Fibroblast of pulmonary artery (primary cell): ENCODE results near the gene SLCO4A1.
"Not testable (repeated sequence)": the region's sequence is repeated elsewhere in the genome, so short reads cannot be mapped to it uniquely, and the experiment has no call there.

Source experiments
- DNase-seq: peaks from one replicate; pipeline ENCODE4 v3.0.0-alpha.2; 2010; ENCODE audit warnings: low read depth
- H3K4me3 ChIP-seq: replicated peaks from 2 replicates; pipeline ENCODE4 v1.5.1; 2011; ENCODE audit warnings: low read depth, mild to moderate bottlenecking, control low read depth, low read length, moderate library complexity
- CTCF ChIP-seq: IDR thresholded peaks from 2 replicates; pipeline ENCODE4 v1.5.1; 2011; ENCODE audit warnings: mild to moderate bottlenecking, control low read depth, low read length, inconsistent platforms; ENCODE audit errors: missing control alignments

SLCO4A1 gene

DNA sequence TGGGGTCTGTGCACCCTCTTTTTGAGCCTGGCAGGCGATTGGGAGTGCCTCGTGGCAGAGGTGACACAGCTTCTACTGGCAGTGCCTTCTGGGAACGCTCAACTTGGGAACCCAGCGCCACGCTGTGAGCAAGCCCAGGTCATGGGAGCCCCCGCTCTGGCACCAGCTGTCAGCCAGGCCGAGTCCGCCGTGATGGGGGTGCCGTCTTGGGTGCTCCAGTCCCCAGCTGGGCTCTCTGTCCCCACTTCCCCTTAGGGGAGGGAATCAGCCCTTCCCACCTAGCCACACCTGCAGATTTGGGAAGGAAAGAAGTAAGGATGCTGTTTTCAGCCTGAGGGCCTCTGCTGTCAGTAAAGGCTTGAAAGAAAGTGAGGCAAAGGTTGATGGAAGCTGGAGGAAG, 35.4 kb downstream of the SLCO4A1 start:
- no peak for TF ChIP-seq CTCF
- no peak for DNase-seq
- H3K4me3 ChIP-seq: no peak overlapping the region

GRCh38 chr20:62678553-62678952, 36.2 kb downstream of the SLCO4A1 start:
- DNase-seq: no peak
- no peak overlapping the region for H3K4me3 ChIP-seq
- TF ChIP-seq CTCF: no peak

DNA sequence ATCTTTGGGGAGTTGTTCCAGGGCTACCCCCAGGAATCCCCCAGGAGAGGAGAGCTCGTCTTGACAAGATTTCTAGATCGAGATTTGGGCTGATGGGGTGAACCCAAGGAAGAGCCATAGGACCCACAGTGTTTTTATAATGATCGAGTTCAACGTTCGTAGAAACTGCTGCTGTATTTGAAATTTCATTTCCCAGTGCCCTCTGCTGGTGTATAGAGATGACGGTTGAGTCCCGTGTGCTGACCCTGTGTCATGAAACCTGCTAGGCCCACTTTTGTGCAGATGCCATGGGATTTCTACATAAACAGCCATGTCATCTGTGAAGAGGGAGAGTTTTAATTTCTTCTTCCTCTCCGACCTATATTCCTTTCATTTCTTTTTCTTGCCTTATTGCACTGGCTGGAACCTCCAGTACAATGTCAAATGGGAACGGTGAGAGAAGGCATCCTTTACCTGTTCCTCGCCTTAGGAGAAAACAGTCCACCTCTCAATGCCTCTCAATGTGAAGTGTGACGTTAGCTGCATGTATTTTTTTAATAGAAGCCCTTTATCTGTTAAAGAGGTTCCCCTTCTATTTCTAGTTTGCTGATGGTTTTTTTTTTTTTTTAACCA, 37.8 kb downstream of the SLCO4A1 start:
- no peak overlapping the region for H3K4me3 ChIP-seq
- no peak for TF ChIP-seq CTCF
- DNase-seq: no peak

DNA sequence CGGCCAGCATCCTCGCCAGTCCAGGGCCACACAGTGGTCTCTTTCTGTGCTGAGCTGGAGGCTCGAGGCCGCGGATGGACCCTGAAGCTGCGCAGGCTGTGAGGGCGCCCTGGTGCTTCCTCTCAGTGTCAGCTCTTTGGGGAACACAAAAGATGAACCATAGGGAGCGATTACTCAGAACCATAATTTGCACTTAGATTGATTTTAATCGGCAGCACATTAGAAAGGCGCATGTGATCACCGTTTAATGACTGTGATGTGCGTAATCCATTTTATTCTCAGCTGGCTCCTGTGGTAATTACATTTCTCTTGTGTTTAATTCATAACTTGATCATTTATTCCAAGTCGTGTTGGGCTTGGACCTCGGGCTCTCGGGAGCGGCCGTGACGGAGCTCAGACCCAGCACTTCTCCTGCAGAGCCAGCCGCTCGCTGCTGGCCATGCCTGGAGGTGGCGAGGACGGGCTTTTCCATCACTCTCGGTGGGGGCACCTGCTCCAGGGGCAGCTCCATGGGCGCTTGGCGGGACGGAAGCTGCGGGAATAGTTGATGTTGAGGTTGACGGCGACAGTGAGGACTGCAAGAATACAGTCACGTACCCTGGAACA, 40.7 kb downstream of the SLCO4A1 start:
- no peak for DNase-seq
- no peak for TF ChIP-seq CTCF
- no peak overlapping the region for H3K4me3 ChIP-seq

DNA sequence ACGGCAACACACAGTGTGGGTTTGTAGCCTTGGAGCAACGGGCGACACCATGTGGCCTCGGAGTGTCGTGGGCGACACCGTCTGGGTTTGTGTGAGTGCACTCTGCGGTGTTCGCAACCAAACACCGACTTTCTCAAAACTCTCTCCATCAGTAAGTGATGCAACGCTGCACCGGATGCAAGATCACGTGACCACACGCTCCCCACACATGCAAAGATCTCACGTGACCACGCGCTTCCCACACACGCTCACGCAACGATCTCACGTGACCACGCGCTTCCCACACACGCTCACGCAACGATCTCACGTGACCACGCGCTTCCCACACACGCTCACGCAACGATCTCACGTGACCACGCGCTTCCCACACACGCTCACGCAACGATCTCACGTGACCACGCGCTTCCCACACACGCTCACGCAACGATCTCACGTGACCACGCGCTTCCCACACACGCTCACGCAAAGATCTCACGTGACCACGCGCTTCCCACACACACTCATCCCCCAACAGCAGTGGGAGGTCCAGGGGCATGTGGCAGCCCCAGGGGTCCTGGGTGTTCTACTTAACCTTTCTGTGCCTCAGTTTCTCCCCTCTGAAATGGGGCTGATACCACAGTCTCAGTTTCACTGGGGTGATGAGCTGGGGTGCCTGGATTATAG, 41.5 kb downstream of the SLCO4A1 start:
- not testable (repeated sequence) for DNase-seq, H3K4me3 ChIP-seq

DNA sequence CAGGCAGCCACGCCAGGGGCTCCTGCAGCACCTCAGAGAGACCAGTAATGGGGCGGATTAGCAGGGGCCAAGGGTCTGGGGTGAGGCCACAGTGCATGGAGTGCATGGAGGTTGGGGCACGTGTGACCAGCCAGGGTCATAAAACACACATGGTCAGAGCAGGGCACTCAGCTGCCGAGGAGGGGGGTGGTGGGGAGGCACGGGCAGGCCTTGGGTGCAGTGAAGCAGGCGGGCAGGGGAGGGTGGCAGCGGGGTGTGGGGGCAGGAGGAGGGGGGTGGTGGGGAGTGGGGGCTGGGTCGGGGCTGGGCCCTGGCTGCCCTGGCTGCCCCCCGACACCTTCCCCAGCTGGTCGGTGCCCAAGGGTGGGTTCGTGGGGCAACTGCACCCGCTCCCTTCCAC, 42.7 kb downstream of the SLCO4A1 start:
- TF ChIP-seq CTCF: no peak
- no peak for DNase-seq
- no peak overlapping the region for H3K4me3 ChIP-seq

- no peak for TF ChIP-seq CTCF
- no peak for DNase-seq
- H3K4me3 ChIP-seq: no peak overlapping the region
Measured at GRCh38 chr20:62685781-62686555, 43.7 kb downstream of the SLCO4A1 start.
